Activated T-cell treated with anti-CD3 and anti-CD28 coated beads, Interleukin-2, amount 50 U/mL, for 4 hours (primary cell): ENCODE results near the gene NOL9. TPM values are rescaled to one million over a fixed set of nuclear protein-coding genes. Genes with fewer than 3 reads are reported as not detected.

Experiments used
- ATAC-seq, 2 donors: fragments of 200-7000 bp; cut with Tn5 transposase; one replicate each; pipeline ENCODE4 v1.10.0; 2021
- DNase-seq: peaks from one replicate; pipeline ENCODE4 v3.0.0-alpha.2; 2020
- H3K27me3 Mint-ChIP-seq: one replicate; pipeline ENCODE4 v1.8.0; 2021; ENCODE audit warnings: low read depth, mixed read lengths
- H3K36me3 Mint-ChIP-seq: one replicate; pipeline ENCODE4 v1.8.0; 2022; ENCODE audit warnings: mixed read lengths; ENCODE audit not compliant: insufficient read depth
- H3K4me1 Mint-ChIP-seq: one replicate; pipeline ENCODE4 v1.8.0; 2021; ENCODE audit warnings: low read depth, mixed read lengths
- H3K4me3 Mint-ChIP-seq: one replicate; pipeline ENCODE4 v1.8.0; 2021; ENCODE audit warnings: mild to moderate bottlenecking, moderate library complexity, mixed read lengths
- H3K9me3 Mint-ChIP-seq: one replicate; pipeline ENCODE4 v1.8.0; 2021; ENCODE audit warnings: mixed read lengths
- total RNA-seq, 3 donors: library from RNA; stranded (reverse); gene quantifications; one replicate each; pipeline ENCODE4 v1.2.1, GENCODE V29; 2021

Gene NOL9
- total RNA-seq, 3 donors from 2014 or later, result 69.3 to 80.2 (median 76.5) TPM

DNA sequence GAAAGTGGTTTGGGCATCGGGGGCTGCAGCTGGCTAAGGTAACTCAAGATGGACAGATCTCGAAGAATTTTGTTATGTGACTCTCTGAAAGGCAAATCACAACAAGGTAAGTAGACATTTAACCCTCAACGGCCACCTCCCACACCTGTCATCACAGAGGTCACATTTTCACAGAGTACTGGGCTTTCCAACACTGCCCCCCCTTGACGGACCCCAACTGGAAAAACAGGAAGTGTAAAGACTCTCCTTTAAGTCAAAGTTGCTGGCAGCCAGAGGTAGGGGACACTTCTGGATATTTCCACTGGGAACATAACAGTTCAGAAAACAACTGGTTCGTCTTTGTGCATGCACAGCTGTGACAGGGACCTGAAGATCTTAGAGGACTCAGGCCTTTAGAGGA, 22.3 kb downstream of the NOL9 start:
- Mint-ChIP-seq H3K4me3 (no peak overlapping the region), H3K4me1 (no peaks in the 10 kb centered on the region), H3K9me3 (no peaks in the 10 kb centered on the region), H3K27me3 (no peaks in the 10 kb centered on the region), H3K36me3 (peaks cover 40% of the 10 kb centered on the region)
- no peak for DNase-seq
- no peak for ATAC-seq

DNA sequence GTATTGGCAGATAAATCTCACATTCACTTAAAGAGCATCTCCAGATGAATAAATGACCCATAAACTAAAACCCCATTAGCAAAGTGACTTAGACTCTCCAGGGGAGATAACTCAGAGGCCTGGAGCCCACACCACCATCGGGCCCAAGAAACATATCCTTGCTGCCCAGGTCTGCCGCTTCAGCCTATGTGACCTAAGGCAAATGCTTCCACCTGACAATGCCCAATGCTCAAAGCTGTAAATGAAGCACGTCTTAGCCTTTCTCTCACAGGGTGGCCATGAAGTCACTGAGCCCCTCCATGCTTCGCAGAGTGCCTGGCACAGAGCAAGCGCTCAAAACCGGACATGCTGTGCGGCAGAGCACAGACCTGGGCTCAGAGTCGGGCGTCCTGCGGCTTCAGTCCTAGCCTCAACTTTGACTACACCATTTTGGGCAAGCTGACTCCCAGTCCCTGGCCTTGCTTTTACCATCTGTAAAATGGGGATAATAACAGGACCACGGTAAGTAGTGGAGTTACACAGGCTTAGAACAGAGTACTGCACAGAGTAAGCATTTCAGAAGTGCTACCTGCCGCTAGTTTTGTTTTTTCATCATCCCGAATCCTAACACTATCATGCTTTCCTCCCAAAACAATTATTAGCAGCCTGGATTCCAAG, 23.7 kb downstream of the NOL9 start:
- no peaks in the 10 kb centered on the region for H3K4me1 Mint-ChIP-seq
- no peak overlapping the region for H3K4me3 Mint-ChIP-seq
- ATAC-seq (no peak), DNase-seq (no peak)
- peaks cover 49% of the 10 kb centered on the region for H3K36me3 Mint-ChIP-seq
- H3K27me3 Mint-ChIP-seq, result no peaks in the 10 kb centered on the region
- H3K9me3 Mint-ChIP-seq, result no peaks in the 10 kb centered on the region

DNA sequence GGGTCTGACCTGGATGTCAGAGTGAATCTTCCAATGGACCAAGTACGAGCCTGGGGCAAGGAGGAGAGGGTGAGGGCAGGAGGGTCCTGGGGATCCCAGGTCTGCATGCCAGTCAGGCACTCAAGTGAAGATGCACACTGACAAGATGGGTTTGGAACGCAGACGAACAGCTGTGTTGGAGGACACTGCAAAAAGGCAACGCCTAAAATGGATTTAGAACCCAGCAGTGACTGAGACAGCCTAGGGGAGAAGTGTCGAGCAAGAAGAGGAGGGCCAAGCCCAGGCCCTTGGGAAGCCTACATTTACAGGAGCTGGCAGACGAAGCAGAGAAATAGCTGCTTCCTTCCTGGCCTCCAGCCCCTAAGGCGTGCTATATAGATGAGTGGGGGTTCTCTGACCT, 25.8 kb downstream of the NOL9 start:
- peaks cover 50% of the 10 kb centered on the region for H3K36me3 Mint-ChIP-seq
- no peak for DNase-seq
- no peaks in the 10 kb centered on the region for H3K9me3 Mint-ChIP-seq
- ATAC-seq, result no peak
- no peak overlapping the region for H3K4me3 Mint-ChIP-seq
- no peaks in the 10 kb centered on the region for H3K4me1 Mint-ChIP-seq
- H3K27me3 Mint-ChIP-seq, result no peaks in the 10 kb centered on the region

DNA sequence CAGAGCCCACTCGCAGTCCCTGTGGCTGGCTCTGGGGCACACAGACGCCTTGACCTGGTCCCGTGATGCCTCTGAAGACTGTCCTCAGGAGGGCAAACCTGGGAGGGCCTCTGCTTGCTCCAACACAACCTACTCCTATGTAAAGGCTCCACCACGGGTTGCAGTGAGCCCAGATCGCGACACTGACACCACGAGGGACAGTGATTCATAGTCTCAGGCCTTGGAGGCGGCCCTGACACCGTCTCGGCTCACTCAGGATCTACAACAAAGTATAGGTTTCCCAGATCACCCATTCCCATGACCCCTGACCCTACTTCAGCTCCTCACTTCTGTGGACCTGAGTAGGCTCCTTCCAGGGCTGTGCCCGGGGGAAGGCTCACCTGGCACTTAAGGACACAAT, 28.0 kb downstream of the NOL9 start:
- DNase-seq (no peak), ATAC-seq (no peak)
- Mint-ChIP-seq H3K36me3 (peaks cover 33% of the 10 kb centered on the region), H3K27me3 (no peaks in the 10 kb centered on the region), H3K9me3 (no peaks in the 10 kb centered on the region), H3K4me1 (no peaks in the 10 kb centered on the region), H3K4me3 (no peak overlapping the region)

DNA sequence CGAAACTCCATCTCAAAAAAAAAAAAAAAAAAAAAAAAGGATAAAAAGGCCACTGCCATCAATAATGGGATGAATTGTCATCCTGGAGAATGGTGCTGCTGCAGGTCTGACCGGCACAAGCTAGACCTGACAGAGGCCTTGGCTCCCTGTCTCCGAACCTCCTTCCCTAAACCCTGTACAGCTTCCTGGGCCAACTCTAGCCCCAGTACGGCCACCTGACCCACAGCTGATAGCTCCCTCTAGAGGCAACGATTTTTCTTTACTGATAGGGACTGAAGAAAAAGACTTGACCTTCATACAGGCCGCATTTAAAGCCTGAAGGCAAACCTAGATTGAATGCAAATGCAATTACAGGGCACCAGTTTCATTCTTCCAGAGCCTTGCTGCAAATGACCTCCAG, 30.7 kb downstream of the NOL9 start:
- H3K27me3 Mint-ChIP-seq, result no peaks in the 10 kb centered on the region
- H3K36me3 Mint-ChIP-seq, result peaks cover 28% of the 10 kb centered on the region
- DNase-seq (no peak), ATAC-seq (no peak)
- no peak overlapping the region for H3K4me3 Mint-ChIP-seq
- no peaks in the 10 kb centered on the region for H3K4me1 Mint-ChIP-seq
- H3K9me3 Mint-ChIP-seq, result no peaks in the 10 kb centered on the region

DNA sequence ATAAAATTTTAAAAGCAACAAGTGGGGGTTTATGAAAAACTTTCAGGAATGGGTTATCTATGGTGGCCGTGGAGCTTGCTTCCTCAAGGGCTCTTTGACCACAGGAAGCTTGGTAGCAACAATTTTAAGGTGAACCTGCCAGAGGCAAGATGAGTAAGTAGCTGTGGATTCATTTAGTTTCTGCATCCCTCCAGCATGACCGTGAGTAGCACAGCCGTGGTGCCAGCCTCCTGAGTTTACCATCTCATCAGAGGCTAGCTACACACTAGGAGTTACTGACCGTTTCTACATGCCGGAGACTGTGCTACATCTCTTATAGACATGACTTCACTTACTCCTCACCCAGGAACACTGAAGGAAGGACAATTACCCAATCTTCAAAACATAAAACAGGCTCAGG, 32.8 kb downstream of the NOL9 start:
- no peaks in the 10 kb centered on the region for H3K4me1 Mint-ChIP-seq
- H3K36me3 Mint-ChIP-seq, result peaks cover 19% of the 10 kb centered on the region
- no peak for ATAC-seq
- no peak for DNase-seq
- H3K9me3 Mint-ChIP-seq, result no peaks in the 10 kb centered on the region
- no peaks in the 10 kb centered on the region for H3K27me3 Mint-ChIP-seq
- no peak overlapping the region for H3K4me3 Mint-ChIP-seq

DNA sequence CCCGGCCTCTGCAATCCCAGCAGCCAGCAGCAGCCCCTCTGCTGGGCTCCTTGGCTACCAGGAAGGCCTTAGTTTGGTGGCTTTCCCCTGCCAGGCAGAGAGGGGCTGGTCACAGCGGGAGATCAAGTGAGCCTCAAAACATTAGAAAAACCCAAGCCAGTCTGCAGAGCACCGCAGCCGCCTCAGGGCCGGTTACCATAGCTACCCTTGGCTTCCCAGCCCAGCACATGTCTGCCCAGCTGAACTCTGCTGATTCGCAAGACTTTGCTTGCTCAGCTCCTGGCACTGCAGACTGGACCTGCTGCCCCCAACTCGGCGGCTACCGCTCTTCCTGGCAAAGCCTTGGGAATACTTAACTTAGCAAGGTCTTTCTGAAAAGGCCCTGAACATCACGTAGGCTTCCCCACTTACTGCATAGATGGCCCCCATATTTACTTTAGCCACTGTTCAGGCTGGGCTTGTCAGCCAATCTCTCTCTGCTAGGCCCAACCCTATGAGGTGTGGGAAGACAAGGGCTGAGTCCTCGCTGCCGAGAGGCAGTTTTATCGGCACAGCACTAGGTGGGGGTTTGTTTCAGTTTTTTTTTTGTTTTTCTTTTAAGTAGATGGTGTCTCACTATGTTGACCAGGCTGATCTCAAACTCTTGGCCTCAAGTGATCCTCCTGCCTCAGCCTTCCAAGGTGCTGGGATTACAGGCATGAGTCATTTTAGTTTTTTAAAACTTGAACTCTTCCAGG, 34.2 kb downstream of the NOL9 start:
- Mint-ChIP-seq H3K4me1 (no peaks in the 10 kb centered on the region), H3K36me3 (peaks cover 7% of the 10 kb centered on the region), H3K4me3 (no peak overlapping the region), H3K9me3 (no peaks in the 10 kb centered on the region), H3K27me3 (no peaks in the 10 kb centered on the region)
- DNase-seq (no peak), ATAC-seq (no peak)

DNA sequence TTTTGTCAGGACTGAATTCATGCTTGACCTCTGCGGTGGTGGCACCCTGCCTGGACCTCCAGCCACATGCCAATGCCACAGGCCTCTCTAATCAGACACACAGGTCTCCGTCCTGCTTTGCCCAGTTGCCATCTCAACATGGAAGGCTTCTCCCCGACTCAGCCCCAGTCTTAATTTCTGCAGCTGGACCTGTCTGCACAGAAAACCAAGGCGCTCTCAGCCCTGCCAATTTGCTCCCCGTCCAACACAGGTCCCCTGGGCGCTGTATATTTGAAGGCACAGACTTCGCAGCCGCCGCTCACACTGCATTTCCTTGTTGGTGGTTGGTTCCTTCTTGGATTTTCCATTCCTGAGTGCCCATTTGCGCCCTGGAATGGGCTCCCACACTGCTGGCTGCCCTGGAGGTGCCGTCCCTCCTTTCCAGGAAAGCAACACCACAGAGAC, 34.8 kb downstream of the NOL9 start:
- no peak for ATAC-seq
- Mint-ChIP-seq H3K36me3 (peaks cover 7% of the 10 kb centered on the region), H3K4me1 (no peaks in the 10 kb centered on the region)

DNA sequence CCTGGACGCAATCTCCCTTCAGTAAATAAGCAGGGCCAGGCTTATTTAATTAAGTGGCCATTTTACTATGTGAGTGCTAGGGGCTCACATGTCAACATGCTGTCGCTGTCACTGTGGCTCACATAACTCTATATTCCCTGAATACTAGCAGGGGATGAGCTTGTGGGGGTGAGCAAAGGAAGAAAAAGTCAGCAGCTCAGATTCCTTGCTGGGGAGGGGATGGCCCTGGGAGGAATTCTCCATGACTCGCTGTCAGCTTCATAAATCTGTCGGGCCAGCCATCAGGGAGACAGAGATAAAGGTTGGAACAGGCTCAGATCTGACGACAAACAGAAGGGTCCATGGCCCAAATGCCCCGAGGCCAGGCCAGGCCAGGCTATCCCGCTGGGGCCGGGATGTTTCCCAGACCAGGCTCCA, 36.9 kb downstream of the NOL9 start:
- Mint-ChIP-seq H3K4me3 (no peak overlapping the region), H3K36me3 (no peaks in the 10 kb centered on the region), H3K27me3 (no peaks in the 10 kb centered on the region), H3K9me3 (no peaks in the 10 kb centered on the region), H3K4me1 (no peaks in the 10 kb centered on the region)
- DNase-seq (no peak), ATAC-seq (no peak)

More for the DNA sequence above, 34.8 kb downstream of the NOL9 start:
- Mint-ChIP-seq H3K27me3 (no peaks in the 10 kb centered on the region), H3K9me3 (no peaks in the 10 kb centered on the region), H3K4me3 (no peak overlapping the region)
- DNase-seq, result no peak

DNA sequence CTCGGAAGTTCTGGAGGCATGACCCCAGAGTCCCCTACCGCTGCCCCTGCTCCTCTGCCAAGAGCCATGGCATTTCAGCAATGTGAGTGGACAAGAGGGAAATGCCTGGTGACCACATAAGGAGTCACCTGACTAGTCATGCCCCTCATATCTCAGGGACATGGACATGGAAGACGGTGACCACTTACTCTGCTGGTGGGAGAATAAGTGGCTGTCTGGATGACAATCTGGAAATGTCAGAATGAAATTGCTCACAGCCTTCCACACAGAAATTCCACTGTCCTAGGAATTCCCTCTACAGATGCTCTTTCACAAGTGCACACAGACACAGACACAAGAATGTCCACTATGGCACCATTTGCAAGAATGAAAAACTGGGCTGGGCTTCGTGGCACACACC, 38.5 kb downstream of the NOL9 start:
- H3K36me3 Mint-ChIP-seq, result no peaks in the 10 kb centered on the region
- DNase-seq, result no peak

DNA sequence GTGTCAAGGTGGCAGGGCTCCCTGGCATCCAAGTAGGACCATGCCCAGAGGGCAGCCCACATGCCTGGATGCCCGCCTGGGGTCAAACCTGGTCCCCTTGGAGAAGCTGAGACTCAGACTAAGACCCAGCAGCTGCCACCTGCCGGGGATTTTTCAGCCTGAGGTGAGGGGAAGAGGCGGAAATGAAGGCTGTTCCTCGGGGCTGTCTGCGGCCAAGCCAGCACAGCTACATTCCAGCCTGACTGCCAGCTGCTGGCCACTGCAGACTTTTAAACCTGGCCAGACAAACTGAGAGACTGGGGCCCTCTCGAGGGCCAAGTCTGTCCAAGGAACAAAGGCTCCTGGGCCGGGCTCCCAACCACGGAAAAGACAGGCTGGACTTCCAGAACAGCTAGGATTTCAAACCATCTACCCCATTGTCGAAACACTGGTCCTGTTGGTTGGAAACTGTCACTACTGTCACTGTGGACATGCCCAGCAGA, 41.0 kb downstream of the NOL9 start:
- Mint-ChIP-seq H3K9me3 (no peaks in the 10 kb centered on the region), H3K4me3 (no peak overlapping the region)
- ATAC-seq, result no peak

More for the DNA sequence above, 38.5 kb downstream of the NOL9 start:
- no peak for ATAC-seq
- H3K27me3 Mint-ChIP-seq, result no peaks in the 10 kb centered on the region
- H3K9me3 Mint-ChIP-seq, result no peaks in the 10 kb centered on the region
- H3K4me1 Mint-ChIP-seq, result no peaks in the 10 kb centered on the region
- H3K4me3 Mint-ChIP-seq, result no peak overlapping the region

DNA sequence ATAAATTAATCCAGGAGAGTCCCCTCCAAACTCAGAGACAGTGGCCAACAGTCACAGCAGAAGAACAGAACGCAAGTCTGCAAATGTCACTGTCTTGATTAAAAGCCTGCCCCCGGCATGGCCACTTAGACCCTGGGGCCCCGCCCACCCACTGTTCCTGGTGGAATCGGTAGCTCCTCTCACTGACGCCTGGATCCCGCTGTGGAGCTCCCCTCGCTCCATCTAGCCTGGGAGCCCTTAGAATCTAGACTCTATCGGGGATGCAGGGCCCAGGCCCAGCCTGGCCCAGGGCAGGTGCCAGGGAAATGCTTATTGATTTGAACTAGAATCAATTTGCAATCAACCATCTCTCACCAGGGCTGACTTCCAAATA, 41.4 kb downstream of the NOL9 start:
- no peaks in the 10 kb centered on the region for H3K27me3 Mint-ChIP-seq
- no peaks in the 10 kb centered on the region for H3K36me3 Mint-ChIP-seq
- ATAC-seq (no peak), DNase-seq (no peak)
- no peak overlapping the region for H3K4me3 Mint-ChIP-seq
- no peaks in the 10 kb centered on the region for H3K9me3 Mint-ChIP-seq
- H3K4me1 Mint-ChIP-seq, result no peaks in the 10 kb centered on the region

More for the DNA sequence above, 41.0 kb downstream of the NOL9 start:
- no peaks in the 10 kb centered on the region for H3K27me3 Mint-ChIP-seq
- DNase-seq, result no peak
- no peaks in the 10 kb centered on the region for H3K4me1 Mint-ChIP-seq
- no peaks in the 10 kb centered on the region for H3K36me3 Mint-ChIP-seq

DNA sequence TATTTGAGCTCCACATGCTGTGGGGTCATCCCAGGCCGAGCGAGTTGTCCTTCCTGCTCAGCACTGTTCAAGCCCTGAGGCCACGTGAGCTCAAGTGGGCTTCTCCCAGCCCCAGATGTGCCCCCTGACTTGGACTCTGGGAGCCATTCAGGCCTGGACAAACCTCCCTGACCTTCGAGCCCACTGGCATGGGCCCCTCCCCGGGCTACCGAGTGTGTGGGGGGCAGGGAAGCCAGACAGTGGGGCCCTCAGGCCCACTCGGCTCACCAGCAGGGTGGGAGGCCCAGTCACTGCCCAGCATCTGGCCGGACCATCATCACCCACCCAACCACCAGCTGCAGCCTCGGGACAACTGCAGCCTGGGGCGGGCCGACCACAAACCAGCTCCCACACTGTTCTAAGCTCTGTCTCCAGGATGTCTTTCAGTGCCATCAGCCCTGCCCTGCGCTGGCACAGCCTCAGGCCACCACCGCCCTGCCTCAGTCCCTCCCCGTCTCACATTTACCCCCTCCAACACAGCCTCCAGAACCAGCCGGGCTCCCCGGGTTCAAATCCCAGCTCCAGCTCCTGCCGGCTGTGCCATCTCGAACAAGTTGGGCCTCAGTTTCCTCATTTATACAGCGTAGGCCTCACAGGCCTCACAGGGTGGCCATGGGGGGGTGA, 41.9 kb downstream of the NOL9 start:
- no peaks in the 10 kb centered on the region for H3K9me3 Mint-ChIP-seq
- ATAC-seq, result no peak
- no peaks in the 10 kb centered on the region for H3K36me3 Mint-ChIP-seq

DNA sequence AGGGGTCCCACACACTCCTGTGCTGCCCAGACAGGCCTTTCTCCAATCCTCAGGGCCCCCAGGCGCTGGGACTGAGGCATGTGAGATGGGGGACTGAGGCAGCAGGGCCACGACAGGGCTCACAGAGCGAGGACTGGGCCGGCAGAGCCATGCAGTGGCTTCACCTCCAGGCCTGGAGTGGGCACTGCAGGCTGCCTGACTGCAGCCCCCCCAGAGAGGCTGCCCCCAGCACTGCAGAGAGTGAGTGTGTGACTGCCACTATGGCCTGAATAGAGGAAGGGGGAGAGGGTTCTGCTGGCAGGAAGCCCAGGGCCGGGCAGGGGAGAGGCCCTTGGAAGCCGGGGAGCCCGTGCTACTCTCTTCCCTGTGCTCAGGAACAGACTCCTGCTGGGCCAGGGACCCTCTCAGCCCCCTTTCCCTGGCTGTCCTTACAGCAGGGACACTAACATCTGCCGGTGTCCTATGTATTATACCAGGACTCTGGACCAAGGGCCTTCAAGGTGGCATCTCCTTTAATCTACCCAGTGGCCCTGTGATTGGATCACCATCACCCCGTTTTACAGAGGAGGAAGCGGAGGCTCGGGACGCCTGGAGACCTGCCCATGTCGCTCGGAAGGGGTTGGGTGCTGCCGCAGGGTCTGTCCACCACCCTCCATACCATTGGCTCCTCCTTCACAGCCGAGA, 42.6 kb downstream of the NOL9 start:
- Mint-ChIP-seq H3K9me3 (no peaks in the 10 kb centered on the region), H3K27me3 (peaks cover 4% of the 10 kb centered on the region), H3K36me3 (no peaks in the 10 kb centered on the region), H3K4me1 (no peaks in the 10 kb centered on the region), H3K4me3 (no peak overlapping the region)
- no peak for ATAC-seq
- no peak for DNase-seq

More for the DNA sequence above, 41.9 kb downstream of the NOL9 start:
- Mint-ChIP-seq H3K27me3 (no peaks in the 10 kb centered on the region), H3K4me3 (no peak overlapping the region), H3K4me1 (no peaks in the 10 kb centered on the region)
- DNase-seq, result no peak
